Frontal cortex (tissue), 4 donors: Measurements from ENCODE around the gene GSE1. TPM values are rescaled to one million over a fixed set of nuclear protein-coding genes. Genes with fewer than 3 reads are reported as not detected.

Experiments used
- DNase-seq, 2 donors: peaks; one replicate each; pipeline ENCODE4 v3.0.0; 2012; ENCODE audit warnings: low spot score in 2 of 2
- FAIRE-seq: peaks from 2 replicates; lab custom pipeline; 2012; peaks lifted over from hg19 to GRCh38; lab: Jason Lieb, UNC
- total RNA-seq: library from RNA; depleted of rRNA; stranded (reverse); fragments of >200 nt; gene quantifications from one replicate; pipeline ENCODE4 v1.2.3, GENCODE V29; 2014
- donor health status: control.
- donor health status: control.
- donor health status: control.

Gene GSE1
- total RNA-seq: 13.9 TPM

DNA sequence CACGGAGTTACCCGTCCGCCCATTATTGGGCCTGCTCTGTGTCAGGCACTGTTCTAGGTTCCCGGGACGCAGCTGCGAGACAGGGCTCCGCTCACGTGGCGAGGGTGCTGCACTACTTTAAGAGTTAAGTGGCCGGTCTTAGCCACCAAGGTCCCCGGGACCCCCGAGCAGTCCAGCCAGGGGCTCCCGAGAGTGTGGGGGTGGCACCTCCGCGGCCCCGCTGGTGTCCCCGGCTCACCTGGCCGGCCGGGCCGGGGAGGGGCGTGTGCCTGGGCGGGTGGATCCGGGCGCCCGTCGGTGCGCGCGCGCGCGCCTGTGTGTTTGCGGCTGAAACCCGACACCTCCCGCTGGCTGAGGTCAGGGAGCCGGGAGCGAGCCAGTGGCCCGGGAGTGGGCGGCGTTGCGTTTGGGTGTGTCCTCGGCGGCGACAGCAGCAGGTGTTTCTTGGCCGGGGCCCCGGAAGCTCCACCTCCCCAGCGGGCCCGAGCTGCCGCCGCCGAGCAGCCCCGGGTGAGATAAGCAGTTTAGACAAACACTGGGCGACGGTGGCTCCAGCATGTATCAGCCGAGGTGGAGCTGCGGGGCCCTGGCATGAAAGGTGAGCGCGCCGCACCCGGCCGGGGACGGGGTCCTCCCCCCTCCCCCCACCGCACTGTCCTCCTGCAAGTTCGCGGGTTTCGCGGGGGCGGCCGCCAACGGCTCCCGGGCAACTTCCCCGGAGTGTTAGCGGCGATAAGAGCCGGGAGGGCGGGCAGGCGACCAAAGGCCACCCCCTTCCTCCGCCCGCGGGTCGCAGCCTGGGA, at the start of gene GSE1:
TSS of gene GSE1 (plus strand) at position 522 of the 803 bp plus-strand sequence. CDS start at position 592, 70 bp downstream.
- peak in 1 of 2 donors; percentile 69 for DNase-seq
- FAIRE-seq: no peak

DNA sequence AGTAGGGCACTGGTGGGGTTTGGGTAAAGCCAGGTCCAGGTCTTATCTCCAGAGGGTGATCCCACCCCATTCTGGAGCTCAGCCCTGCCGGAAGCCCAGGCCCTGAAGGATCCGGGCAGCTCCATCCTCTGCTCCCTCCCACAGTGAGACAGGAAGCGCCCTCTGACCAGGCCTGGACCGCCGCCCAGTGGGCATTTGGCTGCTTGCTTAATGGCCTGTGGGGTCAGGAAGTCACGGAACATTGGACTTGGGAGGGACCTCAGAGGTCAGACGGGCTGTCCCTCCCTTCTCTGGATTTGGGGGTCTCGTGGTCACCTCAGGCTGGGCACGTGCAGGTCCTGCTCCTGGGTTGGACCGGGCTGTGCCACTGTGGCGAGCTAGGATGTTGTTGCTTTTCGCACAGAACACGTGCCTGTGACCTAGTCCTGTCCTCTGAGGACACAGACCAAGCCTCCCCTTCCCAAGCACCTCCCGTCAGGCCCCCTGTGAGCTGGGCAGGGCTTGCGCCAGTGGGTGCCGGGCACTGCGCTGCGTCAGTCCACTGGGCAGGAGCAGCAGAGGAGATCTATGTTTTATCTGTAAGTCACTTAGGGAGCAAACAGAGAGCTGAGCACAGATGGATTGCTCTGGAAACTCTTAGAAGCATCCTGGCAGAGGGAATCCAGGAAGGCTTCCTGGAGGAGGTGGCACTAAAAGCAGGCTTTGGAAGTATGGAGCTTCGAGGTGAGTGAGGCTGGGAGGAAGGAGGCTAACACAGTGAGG, 49.4 kb upstream of the GSE1 start:
- no peak for DNase-seq
- no peak for FAIRE-seq

DNA sequence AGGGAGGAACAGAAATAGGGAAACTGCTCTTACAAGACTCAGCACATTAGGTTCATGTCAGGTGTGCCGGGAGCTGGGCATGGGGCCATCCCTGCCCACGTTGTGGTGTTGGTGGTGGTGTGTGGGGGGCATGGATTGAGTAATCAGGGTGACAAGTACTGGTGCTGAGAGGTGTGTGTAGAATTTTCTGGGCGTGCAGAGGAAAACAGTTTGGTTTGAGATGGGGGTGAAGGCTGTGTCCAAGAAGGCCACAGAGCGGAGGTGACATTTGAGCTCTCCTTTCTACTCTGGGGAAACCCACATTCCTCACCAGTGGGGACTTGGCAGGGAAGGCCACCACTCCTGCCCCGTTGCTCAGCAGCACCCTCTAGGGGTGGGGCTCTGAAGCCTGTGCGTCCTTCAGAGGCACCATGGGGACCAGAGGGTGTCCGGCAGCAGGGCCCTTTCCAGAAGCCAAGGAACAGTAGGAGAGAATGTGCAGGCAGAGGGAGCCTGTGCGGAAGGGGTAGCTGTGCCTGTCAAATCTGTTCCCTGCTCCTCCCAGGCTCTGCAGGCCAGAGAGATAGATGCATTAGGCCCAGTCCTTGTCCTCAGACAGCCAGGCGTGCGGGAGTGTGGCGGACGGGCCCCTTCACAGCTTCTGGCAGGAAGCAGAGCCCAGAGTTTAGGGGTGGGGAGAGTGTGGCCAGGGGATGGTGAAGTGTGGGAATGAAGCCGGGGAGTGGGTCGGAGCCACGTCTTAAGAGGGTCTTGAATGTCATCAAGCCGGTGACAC, 48.7 kb upstream of the GSE1 start:
- DNase-seq (no peak), FAIRE-seq (no peak)

DNA sequence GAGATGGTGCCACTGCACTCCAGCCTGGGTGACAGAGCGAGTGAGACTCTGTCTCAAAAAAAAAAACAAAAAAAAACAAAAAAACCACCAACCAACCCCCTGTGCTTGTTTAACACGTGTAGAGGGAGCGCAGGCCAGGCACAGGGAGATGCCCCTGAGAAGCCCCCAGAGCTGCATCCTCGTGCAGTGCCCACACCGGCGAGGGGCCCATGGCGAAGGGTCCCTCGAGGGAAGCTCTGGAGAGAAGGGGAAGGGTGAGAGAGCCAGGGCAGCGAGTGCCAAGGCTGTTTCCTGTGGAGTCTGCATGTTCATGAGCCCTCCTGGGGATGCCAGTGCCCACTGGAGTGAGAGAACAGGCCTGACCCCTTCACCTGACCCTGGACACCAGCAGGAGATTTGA, 47.8 kb upstream of the GSE1 start:
- FAIRE-seq (no peak), DNase-seq (no peak)

DNA sequence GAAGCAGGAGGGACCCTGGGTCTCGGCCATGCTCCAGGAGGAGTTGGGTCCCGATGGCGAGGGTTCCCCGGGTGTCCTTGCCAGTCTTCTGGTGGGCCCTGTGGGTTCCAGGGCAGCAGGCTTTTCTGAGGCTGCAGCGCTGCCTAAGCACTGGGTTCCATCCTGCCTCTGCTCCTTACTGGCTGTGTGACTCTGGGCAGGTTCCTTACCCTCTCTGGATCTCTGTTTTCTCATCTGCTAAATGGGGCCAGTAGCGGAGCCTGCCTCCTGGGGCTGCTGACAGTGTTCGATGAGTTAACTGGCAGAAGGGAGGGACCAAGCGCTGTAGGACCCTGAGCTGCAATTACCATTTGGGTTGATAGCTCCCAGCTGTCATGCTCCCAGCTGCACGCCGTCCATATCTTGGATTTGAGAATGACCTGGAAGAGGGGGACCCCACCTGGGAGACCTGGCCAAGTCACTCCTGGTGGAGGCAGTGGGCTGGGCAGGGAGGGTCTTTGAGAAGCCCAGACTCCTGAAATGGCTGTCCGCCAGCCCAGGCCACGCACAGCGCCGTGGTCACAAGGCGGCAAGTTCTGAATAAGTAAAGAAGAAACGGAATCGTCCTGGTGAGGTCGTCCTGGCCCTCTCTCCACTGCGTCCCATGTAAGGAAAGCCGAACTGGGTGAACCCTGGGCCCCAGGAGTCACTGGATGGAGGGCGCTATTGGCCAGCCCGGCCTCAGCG, 47.2 kb upstream of the GSE1 start:
- DNase-seq: no peak
- FAIRE-seq: no peak

DNA sequence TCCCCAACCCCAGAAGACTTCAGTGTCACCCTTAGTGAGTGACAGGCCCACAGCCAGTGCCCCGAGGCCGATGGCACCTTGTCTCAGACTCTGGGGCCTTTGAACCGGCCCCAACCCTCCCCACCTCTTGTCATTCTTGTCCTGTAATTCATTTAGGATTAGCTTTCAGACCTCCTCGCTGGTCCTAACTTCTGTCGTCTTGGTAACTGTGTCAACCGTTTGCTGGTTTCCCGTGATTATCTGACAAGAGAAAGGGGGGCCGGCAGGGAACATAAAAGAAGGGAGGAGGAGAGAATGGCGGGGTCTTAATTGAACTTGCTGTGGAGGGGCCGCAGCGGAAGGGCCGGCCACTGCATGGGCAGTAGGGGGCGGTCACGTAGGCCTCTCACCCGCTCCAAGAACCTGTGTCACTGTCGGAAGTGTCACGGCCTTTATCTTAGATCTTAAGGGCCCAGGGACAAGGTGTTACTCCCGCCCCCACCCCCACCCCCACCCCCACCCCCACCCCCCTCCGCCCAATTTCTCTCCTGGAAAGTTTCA, 46.5 kb upstream of the GSE1 start:
- FAIRE-seq (no peak), DNase-seq (no peak)

DNA sequence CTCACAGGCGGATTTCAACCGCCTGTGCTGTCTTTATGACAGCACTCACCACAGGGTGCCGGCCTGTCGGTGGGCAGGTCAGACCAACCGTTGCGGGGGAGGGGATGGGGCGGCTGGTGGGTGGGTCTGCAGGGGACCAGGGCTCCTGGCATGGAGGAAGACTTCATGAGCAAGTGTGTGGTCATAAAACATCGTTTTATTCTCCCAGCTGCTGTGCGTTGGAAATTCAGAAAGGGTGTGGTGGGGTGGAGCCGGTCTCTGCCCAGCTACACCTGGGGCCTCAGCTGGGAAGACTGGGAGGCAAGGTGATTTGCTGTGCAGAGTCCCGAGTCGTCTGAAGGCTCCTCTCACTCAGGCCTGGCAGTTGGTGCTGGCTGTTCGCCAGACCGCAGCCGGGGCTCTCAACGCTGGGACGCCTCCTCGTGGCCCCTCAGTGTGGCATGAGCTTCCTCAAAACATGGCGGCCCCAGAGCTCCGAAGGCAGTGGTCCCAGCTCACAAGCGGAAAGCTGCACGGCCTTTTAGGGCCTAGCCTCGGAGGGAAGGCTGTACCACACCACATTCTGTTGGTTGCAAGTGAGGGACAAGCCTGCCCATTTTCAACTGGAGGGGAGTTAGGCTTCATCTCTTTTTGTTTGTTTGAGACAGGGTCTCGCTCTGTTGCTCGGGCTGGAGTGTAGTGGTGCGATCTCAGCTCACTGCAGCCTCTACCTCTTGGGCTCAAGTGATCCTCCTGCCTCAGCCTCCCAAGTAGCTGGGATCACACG, 45.8 kb upstream of the GSE1 start:
- no peak for FAIRE-seq
- DNase-seq: no peak

DNA sequence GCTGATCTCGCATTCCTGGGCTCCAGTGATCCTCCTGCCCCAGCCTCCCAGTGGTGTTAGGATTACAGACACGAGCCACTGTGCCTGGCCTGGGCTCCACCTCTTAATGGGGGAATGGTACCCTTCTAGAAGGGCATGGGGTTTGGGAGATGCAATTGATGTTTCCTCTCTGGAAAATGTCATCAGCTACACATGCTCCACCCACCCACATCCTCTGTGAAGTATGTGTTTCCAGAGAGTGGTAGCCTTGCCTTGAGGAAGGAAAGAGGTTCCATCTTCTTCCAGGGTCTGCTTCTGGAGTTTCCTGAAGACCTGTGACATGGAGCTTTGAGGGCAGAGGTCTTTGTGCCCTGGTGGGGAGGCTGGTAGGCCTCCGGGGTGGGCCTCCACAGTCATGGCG, 45.2 kb upstream of the GSE1 start:
- FAIRE-seq (no peak), DNase-seq (no peak)

DNA sequence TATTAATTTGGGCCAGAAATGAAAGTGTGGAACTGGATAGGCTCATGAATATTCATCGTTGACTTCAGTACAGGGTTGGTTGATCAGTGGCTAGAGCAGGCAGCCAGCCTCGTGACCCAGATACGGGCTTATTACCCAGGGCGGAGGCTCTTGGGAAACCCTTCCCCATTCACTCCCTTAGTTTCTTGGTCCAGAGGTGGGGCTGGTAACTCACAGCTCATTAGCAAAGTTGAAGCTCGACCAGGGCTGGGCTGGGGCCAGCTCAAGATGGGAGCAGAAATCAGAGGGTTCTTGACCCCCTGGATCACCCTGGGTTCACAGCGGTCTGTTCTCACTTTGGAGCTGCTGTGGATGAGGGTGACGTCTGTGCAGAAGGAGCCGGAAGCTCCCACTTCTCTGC, 44.6 kb upstream of the GSE1 start:
- DNase-seq: no peak
- no peak for FAIRE-seq

DNA sequence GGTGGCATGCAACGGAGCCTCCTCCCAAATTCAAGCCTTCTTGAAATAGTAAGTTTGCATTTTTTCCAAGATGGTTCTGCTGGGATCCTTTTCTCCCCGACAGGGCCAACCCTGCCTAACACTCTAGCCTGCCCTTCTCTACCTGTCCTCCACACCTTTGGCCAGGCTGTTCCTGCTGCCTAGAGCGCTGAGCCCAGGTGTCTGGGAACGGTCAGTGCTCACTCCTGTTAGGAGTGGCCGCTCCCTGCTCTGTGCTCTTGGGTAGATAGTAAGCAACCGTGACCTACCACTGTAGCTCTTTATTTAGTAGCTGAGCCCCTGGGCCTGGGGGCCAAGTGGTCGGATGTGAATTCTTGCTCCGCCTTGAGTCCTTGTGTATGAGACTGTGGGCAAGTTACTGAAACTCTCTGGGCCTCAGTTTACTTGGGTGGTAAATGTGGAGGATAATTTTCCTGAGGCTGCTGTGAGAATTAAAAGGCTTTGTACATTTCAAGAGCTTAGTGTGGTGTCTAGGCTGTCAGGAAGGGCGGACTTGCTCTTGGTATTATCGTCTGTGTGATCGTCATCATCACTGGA, 44.0 kb upstream of the GSE1 start:
- no peak for DNase-seq
- no peak for FAIRE-seq

DNA sequence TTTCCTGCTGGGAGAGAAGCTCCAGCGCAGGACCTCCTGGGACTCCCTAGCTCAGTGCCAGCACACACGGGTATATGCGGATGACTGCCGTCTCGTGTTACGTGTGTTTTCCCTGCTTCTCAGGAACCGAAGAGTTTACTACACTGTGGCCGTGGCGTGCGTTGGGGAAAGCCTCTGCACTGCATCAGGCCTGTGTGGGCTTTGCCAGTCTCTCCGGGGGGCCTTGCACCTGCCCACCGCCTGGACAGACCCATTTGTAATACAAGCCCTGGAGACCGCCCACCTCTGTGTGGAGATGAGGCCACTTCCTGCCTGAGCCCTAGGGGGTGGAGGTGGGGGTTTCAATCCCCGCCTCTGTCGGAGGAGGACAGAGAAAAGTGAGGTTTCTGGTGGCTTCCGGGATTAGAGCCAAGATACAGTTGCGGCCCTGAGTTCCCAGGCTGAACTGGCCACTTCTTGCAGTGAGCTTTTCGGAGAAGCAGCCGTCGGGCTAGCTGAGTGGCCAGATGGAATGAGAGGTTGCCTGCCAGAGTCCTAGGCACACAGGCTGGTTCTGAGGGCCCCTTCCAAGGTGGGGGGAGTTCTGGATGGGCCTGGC, 43.4 kb upstream of the GSE1 start:
- FAIRE-seq (no peak), DNase-seq (no peak)

DNA sequence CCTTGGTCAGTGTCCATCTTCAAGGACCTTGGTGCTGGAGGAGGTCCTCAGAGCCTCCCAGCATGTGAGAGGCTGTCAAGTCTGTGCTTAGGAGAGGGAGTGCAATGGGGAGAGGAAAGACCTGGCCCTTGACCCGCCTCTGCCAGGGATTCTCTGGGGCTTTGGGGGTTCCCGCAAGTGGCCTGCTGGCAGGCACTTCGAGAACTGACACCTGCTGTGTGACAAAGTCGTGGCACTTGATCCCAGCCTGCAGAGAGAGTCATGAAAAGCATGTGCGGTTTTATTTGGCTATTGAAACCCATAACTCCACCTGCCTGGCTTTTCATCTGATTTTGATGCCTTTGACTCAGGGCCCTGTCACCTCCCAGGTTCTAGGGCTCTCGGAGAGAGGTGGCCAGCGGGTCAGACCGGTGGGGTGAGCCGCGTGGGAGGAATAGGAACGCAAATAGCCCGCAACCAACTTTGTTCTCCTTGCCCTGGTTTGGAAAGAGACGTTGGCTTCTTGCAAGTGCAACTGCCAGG, 42.8 kb upstream of the GSE1 start:
- FAIRE-seq: no peak
- DNase-seq: no peak

DNA sequence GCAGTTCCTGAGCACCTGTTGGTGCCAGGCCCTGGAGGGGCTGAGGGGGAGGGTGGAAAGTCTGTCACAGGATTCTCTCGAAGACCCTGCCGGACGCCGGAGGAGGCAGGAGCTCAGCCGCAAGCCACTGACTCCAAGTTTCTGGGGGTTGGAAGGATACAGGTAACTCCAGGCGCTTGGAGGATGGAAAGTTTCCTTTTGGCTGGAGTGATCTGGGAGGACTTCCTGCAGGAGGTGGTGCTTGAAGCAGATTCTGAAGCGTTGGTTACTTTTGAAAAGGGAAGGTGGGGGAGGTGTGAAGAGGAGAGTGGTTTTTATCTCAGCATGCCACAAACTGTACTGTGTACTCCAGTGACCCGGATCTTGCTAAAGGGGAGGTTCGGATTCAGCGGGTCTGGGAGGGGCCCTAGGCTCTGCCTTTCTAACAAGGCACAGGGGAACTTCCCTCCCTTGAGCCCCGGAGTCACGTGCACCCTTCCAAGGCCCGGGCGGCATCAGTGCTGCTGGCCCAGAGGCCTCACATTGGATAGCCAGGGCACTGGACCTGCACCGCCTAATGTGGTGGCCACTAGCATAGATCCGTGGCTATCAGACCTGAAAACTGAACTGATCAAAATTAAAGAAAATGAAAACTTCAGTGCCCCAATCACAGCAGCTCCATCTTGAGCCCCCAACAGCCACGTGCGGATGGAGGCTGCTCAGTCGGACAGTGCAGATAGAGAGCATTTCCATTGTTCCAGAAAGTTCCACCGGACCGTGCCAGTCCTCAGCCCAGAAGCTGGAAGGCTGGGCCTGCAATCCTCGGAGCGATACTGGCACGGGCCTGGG, 42.2 kb upstream of the GSE1 start:
- DNase-seq: no peak
- no peak for FAIRE-seq

DNA sequence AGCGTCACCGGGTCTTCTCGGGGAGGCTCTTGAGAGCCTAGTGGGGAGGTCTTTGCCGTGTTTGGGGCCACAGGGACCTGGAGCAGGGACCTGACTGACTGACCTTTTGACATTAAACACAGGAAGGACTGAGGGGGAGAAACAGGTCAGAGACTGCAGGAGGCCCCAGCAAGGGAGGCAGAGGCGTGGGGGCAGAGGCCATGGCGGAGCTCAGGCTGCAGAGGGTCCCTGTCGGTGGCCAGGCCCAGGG, 41.6 kb upstream of the GSE1 start:
- DNase-seq (no peak), FAIRE-seq (no peak)

DNA sequence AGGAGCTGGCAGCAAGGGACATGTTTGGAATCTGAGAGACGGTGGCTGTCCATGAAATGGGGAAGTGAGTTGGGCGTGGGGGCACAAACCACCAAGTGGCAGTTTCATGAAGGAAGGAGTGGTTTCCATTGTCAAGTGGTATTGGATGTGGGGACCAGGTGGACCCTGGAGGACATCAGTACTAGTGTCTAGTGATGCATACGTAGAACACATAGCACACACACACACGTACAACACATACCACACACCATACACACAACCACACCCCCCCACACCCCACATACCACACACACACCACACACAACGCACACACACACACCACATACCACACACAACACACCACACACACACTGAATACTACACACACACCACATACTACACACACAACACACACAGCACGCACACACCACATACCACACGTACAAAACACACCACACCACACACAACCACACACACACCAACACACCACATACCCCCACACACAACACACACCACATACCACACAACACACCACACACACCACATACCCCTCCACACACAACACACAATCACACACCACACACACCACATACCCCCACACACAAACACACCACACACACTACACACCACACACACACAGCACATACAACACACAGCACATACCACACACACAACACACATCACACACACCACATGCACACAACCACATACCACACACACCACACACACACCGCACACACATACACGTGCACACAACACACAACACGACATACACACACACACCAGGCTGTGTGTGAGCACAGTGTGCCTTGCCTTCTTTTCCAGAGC, 41.1 kb upstream of the GSE1 start:
- FAIRE-seq (no peak), DNase-seq (no peak)

DNA sequence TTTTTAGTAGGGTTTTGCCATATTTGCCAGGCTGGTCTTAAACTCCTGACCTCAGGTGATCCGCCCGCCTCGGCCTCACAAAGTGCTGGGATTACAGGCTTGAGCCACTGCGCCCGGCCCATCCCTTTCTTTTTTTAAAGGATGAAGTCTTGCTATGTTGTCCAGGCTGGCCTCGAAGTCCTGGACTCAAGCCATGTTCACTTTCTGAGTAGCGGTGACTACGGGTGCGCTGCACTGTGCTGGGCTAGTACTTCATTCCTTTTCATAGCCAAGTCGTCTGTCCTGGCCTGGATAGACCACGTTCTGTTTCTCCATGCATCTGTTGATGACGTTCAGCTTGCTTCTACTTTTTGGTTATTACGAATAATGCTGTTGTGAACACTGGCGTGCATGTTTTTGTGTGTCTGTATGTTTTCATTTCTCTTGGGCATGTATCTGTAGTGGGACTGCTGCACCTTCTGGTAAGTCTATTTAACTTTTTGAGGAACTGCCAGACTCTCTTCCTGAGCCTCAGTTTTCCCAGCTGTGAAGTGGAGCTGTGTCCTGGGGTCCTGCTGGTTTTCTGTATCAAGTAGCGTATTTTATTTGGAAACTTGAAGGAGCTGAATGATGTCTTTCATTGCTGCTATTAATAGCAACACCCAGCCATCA, 40.0 kb upstream of the GSE1 start:
- no peak for DNase-seq
- FAIRE-seq: no peak
